SU-DHL-6 (cell line): Measurements from ENCODE around the gene SLC24A5.

Source experiments
- H2AFZ ChIP-seq: fragments of 200-600 bp; sonication (generic); 2 replicates; pipeline ENCODE4 v1.6.1; 2014; ENCODE audit warnings: low read depth, mild to moderate bottlenecking, moderate library complexity, mixed read lengths, antibody characterized with exemption, low read length; ENCODE audit not compliant: severe bottlenecking
- H3F3A ChIP-seq: fragments of 200-600 bp; shearing (Covaris generic); 2 replicates; pipeline ENCODE4 v1.6.0; 2016; ENCODE audit warnings: antibody characterized with exemption, mild to moderate bottlenecking; ENCODE audit not compliant: insufficient read depth
- H3K27ac ChIP-seq: fragments of 200-600 bp; sonication (generic); 2 replicates; pipeline ENCODE4 v1.5.1; 2016; ENCODE audit warnings: low read depth, mild to moderate bottlenecking, low read length, moderate library complexity, mixed read lengths
- H3K27me3 ChIP-seq: fragments of 200-600 bp; sonication (generic), shearing (Covaris generic); 2 replicates; pipeline ENCODE4 v1.6.0; 2014; ENCODE audit warnings: mild to moderate bottlenecking, low read length
- H3K36me3 ChIP-seq: fragments of 200-600 bp; sonication (generic); 2 replicates; pipeline ENCODE4 v1.6.1; 2014; ENCODE audit warnings: mild to moderate bottlenecking, low read length, mixed read lengths
- H3K4me2 ChIP-seq: fragments of 300-600, 200-600 bp; shearing (Covaris generic), sonication (generic); 2 replicates; pipeline ENCODE4 v1.6.0; 2014; ENCODE audit warnings: low read length, low read depth, mild to moderate bottlenecking; ENCODE audit not compliant: poor library complexity, severe bottlenecking
- H3K4me3 ChIP-seq: fragments of 200-600 bp; sonication (generic); 2 replicates; pipeline ENCODE4 v1.5.1; 2014; ENCODE audit warnings: antibody characterized with exemption, low read length, mild to moderate bottlenecking, mixed read lengths; ENCODE audit not compliant: insufficient read depth, poor library complexity, severe bottlenecking
- H3K79me2 ChIP-seq: fragments of 200-600 bp; sonication (generic); 2 replicates; pipeline ENCODE4 v1.6.1; 2014; ENCODE audit warnings: mild to moderate bottlenecking, low read length, moderate library complexity; ENCODE audit not compliant: insufficient read depth
- H3K9ac ChIP-seq: fragments of 200-600 bp; sonication (generic); 2 replicates; pipeline ENCODE4 v1.7.0; 2014; ENCODE audit warnings: mild to moderate bottlenecking, low read length
- H3K9me2 ChIP-seq: fragments of 200-600 bp; sonication (generic); replicated peaks from 2 replicates; pipeline ENCODE4 v1.6.1; 2014; ENCODE audit warnings: low read length; ENCODE audit not compliant: insufficient read depth
- H3K9me3 ChIP-seq: fragments of 200-600 bp; sonication (generic); 2 replicates; pipeline ENCODE4 v1.6.1; 2014; ENCODE audit warnings: low read length, mixed read lengths; ENCODE audit not compliant: insufficient read depth
- H4K20me1 ChIP-seq: fragments of 200-600 bp; sonication (generic); 2 replicates; pipeline ENCODE4 v1.6.1; 2014; ENCODE audit warnings: low read depth, mild to moderate bottlenecking, antibody characterized with exemption, low read length, moderate library complexity, mixed read lengths
- CTCF ChIP-seq: fragments of 200-600 bp; sonication (generic); IDR thresholded peaks from one replicate; pipeline ENCODE4 v1.5.1; 2017; ENCODE audit warnings: antibody characterized with exemption, mild to moderate bottlenecking, low read length, moderate library complexity; ENCODE audit not compliant: insufficient read depth, poor library complexity, severe bottlenecking
- EZH2phosphoT487 ChIP-seq: fragments of 200-600 bp; sonication (generic), shearing (Covaris generic); conservative IDR thresholded peaks from 2 replicates; pipeline ENCODE4 v1.6.1; 2018; ENCODE audit warnings: mild to moderate bottlenecking, antibody characterized with exemption, low read length, moderate library complexity, mixed read lengths

The SLC24A5 gene

DNA sequence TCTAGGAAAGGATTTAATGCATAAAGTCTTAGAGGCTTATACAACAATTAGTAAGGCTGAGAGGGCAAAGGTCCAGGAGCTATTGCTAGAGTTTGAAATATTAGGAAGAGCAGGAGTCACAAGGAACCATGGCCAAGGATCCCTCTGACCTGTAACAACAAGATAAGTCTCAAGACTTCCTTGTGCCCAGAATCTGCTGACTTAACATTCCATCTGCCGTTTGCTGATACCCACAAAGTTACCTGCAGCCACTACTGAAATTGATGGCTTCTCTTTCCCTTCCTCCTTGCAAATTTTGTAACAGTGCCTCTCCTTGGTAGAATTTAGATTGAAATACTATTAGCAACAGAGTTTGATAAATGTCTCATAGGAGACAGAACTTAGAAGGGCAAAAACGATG lies 62.0 kb downstream of the SLC24A5 start:
- no peaks in the 10 kb centered on the region for H3K79me2 ChIP-seq

GRCh38 chr15:48185529-48185928 lies 64.7 kb downstream of the SLC24A5 start:
- Histone ChIP-seq H3K9me3 (no peaks in the 10 kb centered on the region), H2AFZ (no peak overlapping the region), H3K9ac (no peak overlapping the region), H3K36me3 (no peaks in the 10 kb centered on the region), H3K27ac (no peak overlapping the region), H3K27me3 (no peaks in the 10 kb centered on the region), H3K9me2 (no peaks in the 10 kb centered on the region), H4K20me1 (no peaks in the 10 kb centered on the region), H3F3A (no peaks in the 10 kb centered on the region), H3K4me3 (no peak overlapping the region), H3K4me2 (no peak overlapping the region), H3K79me2 (no peaks in the 10 kb centered on the region)
- TF ChIP-seq EZH2phosphoT487 (no peak), CTCF (no peak)

More for the DNA sequence above, 62.0 kb downstream of the SLC24A5 start:
- no peak for TF ChIP-seq EZH2phosphoT487
- TF ChIP-seq CTCF: no peak
- Histone ChIP-seq H3K36me3 (no peaks in the 10 kb centered on the region), H3K4me3 (no peak overlapping the region), H4K20me1 (no peaks in the 10 kb centered on the region), H2AFZ (no peak overlapping the region), H3K9ac (no peak overlapping the region), H3K4me2 (no peak overlapping the region), H3K27ac (no peak overlapping the region), H3K9me3 (no peaks in the 10 kb centered on the region), H3K9me2 (no peaks in the 10 kb centered on the region), H3F3A (no peaks in the 10 kb centered on the region), H3K27me3 (no peaks in the 10 kb centered on the region)

DNA sequence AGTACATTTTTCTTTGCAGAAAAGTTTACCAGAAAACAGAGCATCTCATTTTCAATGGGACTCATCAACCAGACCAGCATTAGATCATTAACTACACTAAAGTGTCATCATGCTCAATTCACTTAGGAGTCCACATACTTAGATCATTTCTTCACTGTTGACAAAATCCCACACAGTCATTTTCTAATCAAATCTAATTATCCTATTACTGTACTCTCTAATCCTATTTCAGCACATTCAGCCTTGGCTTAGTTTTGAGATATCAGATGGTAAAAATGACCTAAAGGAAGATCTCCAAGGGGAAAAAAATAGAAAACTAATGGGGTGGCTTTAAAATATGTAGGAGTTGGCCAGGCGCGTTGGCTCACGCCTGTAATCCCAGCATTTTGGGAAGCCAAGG lies 65.5 kb downstream of the SLC24A5 start:
- no peaks in the 10 kb centered on the region for H4K20me1 ChIP-seq
- H3F3A ChIP-seq: no peaks in the 10 kb centered on the region
- H3K9me3 ChIP-seq: no peaks in the 10 kb centered on the region
- H3K4me3 ChIP-seq: no peak overlapping the region
- H3K9ac ChIP-seq: no peak overlapping the region
- no peak overlapping the region for H3K27ac ChIP-seq
- no peaks in the 10 kb centered on the region for H3K36me3 ChIP-seq
- no peak overlapping the region for H3K4me2 ChIP-seq
- H3K9me2 ChIP-seq: no peaks in the 10 kb centered on the region
- no peaks in the 10 kb centered on the region for H3K79me2 ChIP-seq
- no peak overlapping the region for H2AFZ ChIP-seq
- no peak for TF ChIP-seq CTCF
- no peak for TF ChIP-seq EZH2phosphoT487
- no peaks in the 10 kb centered on the region for H3K27me3 ChIP-seq
